Measurements from ENCODE around the gene SLC2A9. TPM values are rescaled to one million over a fixed set of nuclear protein-coding genes. Genes with fewer than 3 reads are reported as not detected.
A peak's percentile ranks its signal among the peaks of the same experiment; 100 is the strongest.

The SLC2A9 gene
- total RNA-seq, 1 donor from 2014 or later = 3.4 TPM

DNA sequence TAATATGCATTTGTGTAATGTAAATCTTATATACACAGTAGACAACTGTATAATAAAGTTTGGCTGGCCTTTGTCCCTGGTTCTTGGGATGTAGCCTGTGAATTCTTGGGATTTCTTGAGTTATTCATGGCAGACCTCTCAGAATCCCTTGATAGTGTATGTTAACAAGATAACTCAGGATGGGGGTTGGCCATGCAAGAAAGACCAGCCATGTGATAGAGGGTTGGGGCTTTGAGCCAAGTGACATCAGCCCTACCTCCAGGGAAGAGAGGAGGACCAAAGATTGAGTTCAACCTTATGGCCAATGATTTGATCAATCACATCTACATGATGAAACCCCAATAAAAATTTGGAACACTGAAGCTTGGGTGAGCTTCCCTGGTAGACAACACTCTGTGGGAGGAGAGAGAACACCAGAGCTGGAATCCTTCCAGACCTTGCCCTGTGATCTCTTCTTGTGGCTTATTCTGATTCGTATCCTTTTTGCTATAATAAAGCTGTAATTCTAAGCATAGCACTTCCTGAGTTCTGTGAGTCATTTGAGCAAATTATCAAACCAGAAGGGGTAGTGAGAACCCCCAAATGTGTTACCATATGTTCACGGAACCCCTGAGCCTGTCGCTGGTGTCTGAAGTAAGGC, 11.3 kb downstream of the SLC2A9 start:
- Mint-ChIP-seq H3K27ac (no peak overlapping the region), H3K36me3 (ENCODE audit: low read depth) (no peaks in the 10 kb centered on the region), H3K4me3 (no peak overlapping the region), H3K9me3 (no peaks in the 10 kb centered on the region), H3K27me3 (ENCODE audit: insufficient read depth) (no peaks in the 10 kb centered on the region), H3K4me1 (ENCODE audit: low read depth) (peaks cover 18% of the 10 kb centered on the region)
- DNase-seq (ENCODE audit: low spot score) = no peak
- intact Hi-C loops (cut with micrococcal nuclease) = loop anchor here (10.0 kb wide), 2 partner anchors 405 to 525 kb away; no protein-coding TSS in a partner anchor

DNA sequence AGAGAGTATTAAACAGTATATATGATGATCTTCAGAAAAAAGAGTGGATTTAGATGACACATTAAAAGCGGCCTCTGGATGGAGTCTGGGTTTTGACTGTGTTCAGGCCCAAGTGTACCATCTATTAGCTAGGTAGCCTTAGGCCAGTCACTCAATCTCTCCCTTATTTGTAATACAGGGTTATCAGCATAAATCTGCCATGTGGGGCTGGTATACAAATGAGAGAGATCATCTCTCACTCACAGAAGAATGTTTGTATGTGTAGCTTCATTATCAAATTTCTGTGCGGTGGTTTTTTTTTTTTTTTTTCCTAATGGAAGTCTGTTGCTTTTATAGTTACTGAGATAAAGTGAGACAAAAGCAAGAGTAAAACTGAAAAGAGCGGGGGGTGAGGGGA, 12.7 kb downstream of the SLC2A9 start:
- intact Hi-C loops (cut with micrococcal nuclease) = no loop called here
- peaks cover 31% of the 10 kb centered on the region for H3K4me1 Mint-ChIP-seq (ENCODE audit: low read depth)
- H3K27me3 Mint-ChIP-seq (ENCODE audit: insufficient read depth) = no peaks in the 10 kb centered on the region

DNA sequence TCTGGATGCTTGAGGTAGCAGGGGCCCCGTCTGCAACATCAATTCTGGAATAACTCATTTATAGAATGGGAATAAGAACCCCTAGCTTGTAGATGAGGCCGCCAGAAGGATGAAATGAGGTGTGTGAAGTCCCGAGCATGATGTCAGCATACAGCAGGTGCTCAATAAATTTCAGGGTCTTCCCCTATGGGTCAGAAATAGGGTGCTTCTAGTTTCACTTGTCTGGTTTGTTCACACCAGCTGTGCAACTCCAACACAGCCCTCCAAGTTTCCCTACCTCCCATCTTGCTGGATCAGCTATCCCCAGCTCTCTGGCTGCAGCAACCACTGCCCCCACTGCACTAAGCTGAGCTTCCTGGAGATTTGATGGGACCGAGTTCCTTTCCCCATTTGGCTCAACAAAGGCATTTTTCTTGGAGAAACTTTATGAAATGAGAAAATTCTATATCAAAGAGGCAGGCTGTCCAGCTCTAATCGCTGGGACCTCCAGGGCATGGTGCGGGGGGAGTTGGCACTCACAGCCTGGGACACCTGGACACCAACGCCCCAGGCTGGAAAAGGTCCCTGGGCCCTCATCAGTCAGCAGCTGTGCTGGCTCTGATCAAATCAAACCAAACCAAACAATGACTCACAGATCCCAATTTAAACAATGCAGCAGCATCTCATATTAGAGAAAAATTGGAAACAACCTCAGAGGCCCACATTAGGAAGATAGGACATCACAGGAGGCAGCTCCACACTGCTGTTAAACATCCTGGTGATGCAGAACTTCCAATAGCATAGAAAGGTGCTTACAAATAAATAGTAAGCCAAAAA, 13.3 kb downstream of the SLC2A9 start:
- Mint-ChIP-seq H3K4me3 (no peak overlapping the region), H3K4me1 (ENCODE audit: low read depth) (peaks cover 35% of the 10 kb centered on the region), H3K36me3 (ENCODE audit: low read depth) (no peaks in the 10 kb centered on the region), H3K9me3 (no peaks in the 10 kb centered on the region), H3K27ac (no peak overlapping the region), H3K27me3 (ENCODE audit: insufficient read depth) (no peaks in the 10 kb centered on the region)
- no peak for DNase-seq (ENCODE audit: low spot score)
- intact Hi-C loops (cut with micrococcal nuclease) = loop anchor here (2.0 kb wide), 1 partner anchor 195 kb away; no protein-coding TSS in a partner anchor

More for the DNA sequence above, 12.7 kb downstream of the SLC2A9 start:
- Mint-ChIP-seq H3K9me3 (no peaks in the 10 kb centered on the region), H3K27ac (no peak overlapping the region), H3K4me3 (no peak overlapping the region), H3K36me3 (ENCODE audit: low read depth) (no peaks in the 10 kb centered on the region)
- no peak for DNase-seq (ENCODE audit: low spot score)

DNA sequence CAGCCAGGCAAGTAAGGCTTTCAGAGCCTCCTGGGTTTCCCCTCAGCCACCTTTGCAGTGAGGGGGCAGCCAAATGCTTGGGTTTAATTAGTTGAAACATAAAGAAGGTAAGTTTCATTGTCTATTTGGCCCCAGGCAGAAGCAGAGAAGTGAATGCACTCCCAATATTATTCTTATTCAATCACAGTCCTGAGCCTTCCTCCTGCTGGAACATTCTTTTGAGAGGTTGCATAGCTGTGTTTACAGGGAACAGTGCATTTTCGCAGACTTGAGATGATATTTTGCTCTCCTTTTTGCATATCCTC, 13.9 kb downstream of the SLC2A9 start:
- no peak for DNase-seq (ENCODE audit: low spot score)
- H3K27ac Mint-ChIP-seq = no peak overlapping the region
- no peaks in the 10 kb centered on the region for H3K36me3 Mint-ChIP-seq (ENCODE audit: low read depth)
- peaks cover 35% of the 10 kb centered on the region for H3K4me1 Mint-ChIP-seq (ENCODE audit: low read depth)
- intact Hi-C loops (cut with micrococcal nuclease) = loop anchor here (2.0 kb wide), 1 partner anchor 195 kb away; no protein-coding TSS in a partner anchor
- no peaks in the 10 kb centered on the region for H3K9me3 Mint-ChIP-seq
- H3K27me3 Mint-ChIP-seq (ENCODE audit: insufficient read depth) = no peaks in the 10 kb centered on the region
- no peak overlapping the region for H3K4me3 Mint-ChIP-seq

DNA sequence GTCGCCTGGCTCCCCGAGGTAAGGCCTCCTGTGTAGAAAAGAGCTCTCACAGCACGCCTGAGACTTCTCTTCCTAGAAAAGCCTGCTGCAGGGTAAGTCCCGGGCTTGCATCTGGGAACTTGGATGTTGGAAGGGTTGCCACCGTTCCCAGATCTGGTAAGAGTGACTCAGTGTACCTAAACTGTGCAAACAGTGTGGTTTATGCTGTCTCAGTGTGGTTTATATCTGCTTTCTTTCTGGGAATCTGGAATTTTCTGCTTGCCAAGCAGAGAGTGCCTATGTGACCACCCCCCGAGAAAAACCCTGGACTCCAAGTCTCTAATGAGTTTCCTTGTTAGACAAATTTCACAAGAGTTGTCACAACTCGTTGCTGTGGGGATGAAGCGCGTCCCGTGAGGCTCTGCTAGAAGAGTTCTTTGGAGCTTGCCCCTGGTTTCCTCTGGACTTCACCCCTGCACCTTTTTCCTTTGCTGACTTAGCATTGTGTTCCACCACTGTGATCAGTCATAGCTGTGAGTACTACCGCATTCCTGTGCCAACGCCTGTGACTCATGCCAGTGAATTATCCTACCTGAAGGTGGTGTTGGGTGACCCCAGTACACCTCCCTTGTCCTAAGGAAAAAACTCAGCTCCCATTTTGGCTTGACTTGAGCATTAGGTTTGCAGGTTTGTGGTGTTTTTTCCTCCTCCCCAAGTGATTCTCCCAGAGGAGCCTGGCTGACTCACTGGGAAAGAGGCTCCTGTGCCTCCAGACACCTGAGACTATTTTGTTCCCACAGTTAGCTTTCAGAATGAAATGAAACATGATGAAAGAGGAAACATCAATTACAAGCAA, 14.5 kb downstream of the SLC2A9 start:
- peaks cover 35% of the 10 kb centered on the region for H3K4me1 Mint-ChIP-seq (ENCODE audit: low read depth)
- no peak overlapping the region for H3K4me3 Mint-ChIP-seq
- no peaks in the 10 kb centered on the region for H3K36me3 Mint-ChIP-seq (ENCODE audit: low read depth)
- H3K27me3 Mint-ChIP-seq (ENCODE audit: insufficient read depth) = no peaks in the 10 kb centered on the region
- no peak for DNase-seq (ENCODE audit: low spot score)
- H3K27ac Mint-ChIP-seq = no peak overlapping the region
- intact Hi-C loops (cut with micrococcal nuclease) = loop anchor here (2.0 kb wide), 1 partner anchor 194 kb away; no protein-coding TSS in a partner anchor
- H3K9me3 Mint-ChIP-seq = no peaks in the 10 kb centered on the region

DNA sequence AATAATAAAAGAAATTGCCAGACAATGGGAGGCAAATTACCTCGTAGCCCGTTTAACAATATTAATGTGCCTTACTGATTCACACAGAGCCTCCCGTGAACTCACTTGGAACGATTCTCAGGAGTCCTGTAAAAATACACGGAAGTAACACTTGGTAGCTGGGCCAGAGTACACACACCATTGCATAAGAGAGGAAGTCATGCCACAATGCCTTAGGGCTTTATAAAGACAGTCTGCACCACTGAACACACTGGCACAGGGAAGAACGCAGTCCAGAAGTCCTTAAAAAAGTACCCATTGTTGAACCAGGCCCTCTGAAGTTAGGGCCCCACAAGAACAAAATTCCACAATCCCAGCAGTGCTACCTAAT, 15.1 kb downstream of the SLC2A9 start:
- Mint-ChIP-seq H3K4me3 (no peak overlapping the region), H3K27ac (no peak overlapping the region), H3K36me3 (ENCODE audit: low read depth) (no peaks in the 10 kb centered on the region), H3K27me3 (ENCODE audit: insufficient read depth) (no peaks in the 10 kb centered on the region), H3K4me1 (ENCODE audit: low read depth) (peaks cover 35% of the 10 kb centered on the region), H3K9me3 (no peaks in the 10 kb centered on the region)
- intact Hi-C loops (cut with micrococcal nuclease) = loop anchor here (2.0 kb wide), 1 partner anchor 193 kb away; no protein-coding TSS in a partner anchor
- no peak for DNase-seq (ENCODE audit: low spot score)

DNA sequence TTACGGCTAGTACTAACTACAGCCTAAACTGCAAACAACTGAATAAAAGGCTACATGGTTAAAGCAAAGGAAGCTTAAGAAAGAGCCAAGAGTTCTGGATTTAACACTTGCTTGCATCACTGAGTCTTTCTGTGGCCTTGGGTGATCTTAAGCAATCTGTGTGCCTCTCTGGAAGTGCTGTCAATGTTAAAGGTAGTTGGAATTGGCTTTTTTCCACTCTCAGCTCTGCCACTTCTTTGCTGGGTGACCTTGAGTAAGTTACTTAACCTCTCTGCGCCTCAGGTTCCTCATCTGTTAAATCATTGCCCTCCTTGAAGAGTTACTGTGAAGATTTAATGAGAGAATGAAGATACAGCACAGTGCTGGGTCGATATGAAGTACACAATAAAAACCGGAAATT, 15.7 kb downstream of the SLC2A9 start:
- intact Hi-C loops (cut with micrococcal nuclease) = loop anchor here (2.0 kb wide), 1 partner anchor 193 kb away; no protein-coding TSS in a partner anchor
- peaks cover 38% of the 10 kb centered on the region for H3K4me1 Mint-ChIP-seq (ENCODE audit: low read depth)
- H3K4me3 Mint-ChIP-seq = no peak overlapping the region
- no peaks in the 10 kb centered on the region for H3K36me3 Mint-ChIP-seq (ENCODE audit: low read depth)
- DNase-seq (ENCODE audit: low spot score) = no peak
- no peak overlapping the region for H3K27ac Mint-ChIP-seq
- no peaks in the 10 kb centered on the region for H3K9me3 Mint-ChIP-seq
- H3K27me3 Mint-ChIP-seq (ENCODE audit: insufficient read depth) = no peaks in the 10 kb centered on the region

DNA sequence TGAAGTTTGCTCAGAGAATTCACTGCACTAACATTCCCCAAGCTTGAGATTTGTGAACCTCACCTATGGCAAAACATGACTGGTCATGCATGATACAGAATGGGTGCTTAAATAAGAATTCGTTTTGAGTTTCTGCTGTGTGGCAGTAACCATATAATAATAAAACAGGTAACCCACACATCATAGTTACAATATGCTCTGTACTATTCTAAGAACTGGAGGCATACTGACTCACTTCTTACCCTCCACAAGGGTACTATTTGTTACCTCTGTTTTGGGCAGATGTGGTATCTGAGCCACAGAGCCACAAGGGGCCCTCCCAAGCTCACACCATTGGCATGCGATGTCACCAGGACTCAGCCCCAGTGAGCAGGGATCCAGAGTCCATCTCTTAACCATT, 17.6 kb downstream of the SLC2A9 start:
- no peak for DNase-seq (ENCODE audit: low spot score)
- peaks cover 53% of the 10 kb centered on the region for H3K4me1 Mint-ChIP-seq (ENCODE audit: low read depth)
- peaks cover 2% of the 10 kb centered on the region for H3K36me3 Mint-ChIP-seq (ENCODE audit: low read depth)
- no peaks in the 10 kb centered on the region for H3K9me3 Mint-ChIP-seq
- H3K27ac Mint-ChIP-seq = peak overlapping the region; percentile 64
- intact Hi-C loops (cut with micrococcal nuclease) = loop anchor here (5.0 kb wide), 1 partner anchor 729 kb away; no protein-coding TSS in a partner anchor
- no peaks in the 10 kb centered on the region for H3K27me3 Mint-ChIP-seq (ENCODE audit: insufficient read depth)
- H3K4me3 Mint-ChIP-seq = no peak overlapping the region

DNA sequence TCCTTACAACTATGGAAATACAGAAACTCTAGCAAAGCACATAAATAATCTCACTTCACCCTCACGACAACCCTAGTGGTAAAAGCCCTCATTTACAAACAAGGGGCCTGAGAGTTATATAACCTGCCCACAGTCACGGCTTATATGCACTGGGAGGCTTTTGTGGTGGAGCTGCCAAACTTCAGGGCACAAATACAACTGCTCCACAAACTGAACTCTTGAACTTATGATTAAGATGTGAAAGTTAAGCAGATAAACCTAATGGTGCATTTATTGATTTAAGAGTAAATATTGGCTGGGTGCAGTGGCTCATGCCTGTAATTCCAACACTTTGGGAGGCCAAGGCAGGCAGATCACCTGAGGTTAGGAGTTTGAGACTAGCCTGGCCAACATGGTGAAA, 19.0 kb downstream of the SLC2A9 start:
- no peak for DNase-seq (ENCODE audit: low spot score)
- no peak overlapping the region for H3K27ac Mint-ChIP-seq
- H3K4me1 Mint-ChIP-seq (ENCODE audit: low read depth) = peaks cover 51% of the 10 kb centered on the region
- no peaks in the 10 kb centered on the region for H3K27me3 Mint-ChIP-seq (ENCODE audit: insufficient read depth)
- intact Hi-C loops (cut with micrococcal nuclease) = loop anchor here (5.0 kb wide), 1 partner anchor 730 kb away; no protein-coding TSS in a partner anchor
- H3K36me3 Mint-ChIP-seq (ENCODE audit: low read depth) = peaks cover 2% of the 10 kb centered on the region
- H3K9me3 Mint-ChIP-seq = no peaks in the 10 kb centered on the region
- H3K4me3 Mint-ChIP-seq = no peak overlapping the region

DNA sequence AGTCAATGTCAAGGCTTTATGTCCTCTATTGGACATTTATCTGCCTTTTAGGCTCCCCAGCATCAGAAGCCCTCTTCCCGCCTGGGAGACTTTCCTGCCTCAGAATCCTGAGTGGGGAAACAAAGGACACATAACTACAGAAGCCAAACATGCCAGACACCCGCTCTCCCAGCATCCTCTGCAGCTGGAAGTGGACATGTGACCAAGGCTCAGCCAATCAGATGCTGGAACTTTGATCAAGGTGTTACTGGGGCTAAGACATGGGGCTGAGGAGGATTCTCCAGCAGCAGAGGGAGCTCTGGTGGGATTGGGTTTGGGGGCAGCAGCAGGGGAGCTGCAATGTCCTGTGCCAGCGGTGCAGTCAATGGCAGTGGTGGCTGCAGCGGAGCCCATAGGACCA, 19.5 kb downstream of the SLC2A9 start:
- DNase-seq (ENCODE audit: low spot score) = no peak
- peaks cover 47% of the 10 kb centered on the region for H3K4me1 Mint-ChIP-seq (ENCODE audit: low read depth)
- intact Hi-C loops (cut with micrococcal nuclease) = loop anchor here (2.0 to 5.0 kb wide), 2 partner anchors 97 to 731 kb away; no protein-coding TSS in a partner anchor
- H3K36me3 Mint-ChIP-seq (ENCODE audit: low read depth) = peaks cover 2% of the 10 kb centered on the region
- no peaks in the 10 kb centered on the region for H3K27me3 Mint-ChIP-seq (ENCODE audit: insufficient read depth)
- H3K27ac Mint-ChIP-seq = no peak overlapping the region
- no peak overlapping the region for H3K4me3 Mint-ChIP-seq
- no peaks in the 10 kb centered on the region for H3K9me3 Mint-ChIP-seq

DNA sequence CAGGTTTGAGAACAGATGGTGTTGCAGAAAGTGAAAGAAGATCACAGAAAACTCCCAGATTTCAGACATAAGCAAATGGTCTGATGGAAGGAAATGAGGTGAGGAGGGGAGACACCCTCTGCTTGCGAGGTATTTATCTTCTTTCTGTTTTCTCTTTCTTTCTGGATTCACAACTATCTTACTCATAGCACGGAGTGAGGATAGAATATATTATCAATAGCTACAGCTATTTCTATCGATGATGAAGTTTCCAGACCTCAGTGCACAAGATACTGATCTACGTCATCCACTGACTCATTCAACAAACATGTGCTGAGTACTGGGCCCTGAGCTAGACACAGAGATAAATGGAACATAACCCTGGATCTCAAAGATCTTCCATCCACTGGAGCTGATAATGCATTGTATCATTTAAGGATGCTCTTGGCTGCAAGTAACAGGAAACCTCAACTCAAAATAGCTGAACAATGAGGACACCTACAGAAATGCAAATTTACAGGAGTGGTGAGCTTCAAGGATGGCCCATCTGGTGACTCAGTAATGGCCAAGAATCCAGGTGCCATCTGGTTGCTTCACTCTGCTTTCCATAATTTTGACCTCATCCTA, 21.2 kb downstream of the SLC2A9 start:
- peaks cover 2% of the 10 kb centered on the region for H3K36me3 Mint-ChIP-seq (ENCODE audit: low read depth)
- no peaks in the 10 kb centered on the region for H3K27me3 Mint-ChIP-seq (ENCODE audit: insufficient read depth)
- no peaks in the 10 kb centered on the region for H3K9me3 Mint-ChIP-seq
- no peak for DNase-seq (ENCODE audit: low spot score)
- H3K4me3 Mint-ChIP-seq = no peak overlapping the region
- peaks cover 49% of the 10 kb centered on the region for H3K4me1 Mint-ChIP-seq (ENCODE audit: low read depth)
- peak overlapping the region; percentile 49 for H3K27ac Mint-ChIP-seq
- intact Hi-C loops (cut with micrococcal nuclease) = loop anchor here (1.0 to 5.0 kb wide), 3 partner anchors 31 to 732 kb away; no protein-coding TSS in a partner anchor

DNA sequence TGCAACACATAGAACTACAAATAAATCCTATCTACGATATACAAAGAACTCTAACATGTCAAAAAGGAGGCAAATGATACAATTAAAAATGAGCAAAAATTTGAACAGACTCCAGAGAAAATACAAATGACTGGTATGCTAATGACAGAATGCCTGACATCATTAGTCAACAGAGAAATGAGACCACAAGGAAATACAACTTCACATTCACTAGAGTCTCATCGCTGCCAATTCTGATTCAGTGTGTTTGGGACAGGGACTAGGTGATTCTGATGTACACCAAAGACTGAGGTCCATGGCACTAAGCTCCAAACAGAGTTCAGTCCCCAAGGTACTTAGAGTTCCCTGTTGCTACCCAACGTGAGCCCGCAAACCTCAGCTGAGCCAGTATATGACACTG, 23.4 kb downstream of the SLC2A9 start:
- intact Hi-C loops (cut with micrococcal nuclease) = no loop called here
- DNase-seq (ENCODE audit: low spot score) = no peak
- H3K4me3 Mint-ChIP-seq = no peak overlapping the region

More for the DNA sequence above, 23.4 kb downstream of the SLC2A9 start:
- H3K27me3 Mint-ChIP-seq (ENCODE audit: insufficient read depth) = no peaks in the 10 kb centered on the region
- no peak overlapping the region for H3K27ac Mint-ChIP-seq
- H3K9me3 Mint-ChIP-seq = no peaks in the 10 kb centered on the region
- peaks cover 5% of the 10 kb centered on the region for H3K36me3 Mint-ChIP-seq (ENCODE audit: low read depth)
- peaks cover 48% of the 10 kb centered on the region for H3K4me1 Mint-ChIP-seq (ENCODE audit: low read depth)
